Stimulated activated CD8-positive, alpha-beta memory T cell treated with anti-CD3 and anti-CD28 coated beads, Interleukin-15, amount 100 ng/mL, for 48 hours (primary cell): ENCODE measurements around the gene BMP6.
A peak's percentile ranks its signal among the peaks of the same experiment; 100 is the strongest.

Experiments
- DNase-seq, 2 donors: peaks; one replicate each; pipeline ENCODE4 v3.0.0-alpha.2; 2020; ENCODE audit warnings: low read depth in 2 of 2

Gene BMP6

GRCh38 chr6:7725849-7726415 is at the start of gene BMP6:
TSS of gene BMP6 (plus strand) at chr6:7726099. CDS start at chr6:7726956, 857 bp downstream.
- DNase-seq: peak; percentile 36 to 43

GRCh38 chr6:7677229-7677628 is 48.7 kb upstream of the BMP6 start:
- no peak for DNase-seq

DNA sequence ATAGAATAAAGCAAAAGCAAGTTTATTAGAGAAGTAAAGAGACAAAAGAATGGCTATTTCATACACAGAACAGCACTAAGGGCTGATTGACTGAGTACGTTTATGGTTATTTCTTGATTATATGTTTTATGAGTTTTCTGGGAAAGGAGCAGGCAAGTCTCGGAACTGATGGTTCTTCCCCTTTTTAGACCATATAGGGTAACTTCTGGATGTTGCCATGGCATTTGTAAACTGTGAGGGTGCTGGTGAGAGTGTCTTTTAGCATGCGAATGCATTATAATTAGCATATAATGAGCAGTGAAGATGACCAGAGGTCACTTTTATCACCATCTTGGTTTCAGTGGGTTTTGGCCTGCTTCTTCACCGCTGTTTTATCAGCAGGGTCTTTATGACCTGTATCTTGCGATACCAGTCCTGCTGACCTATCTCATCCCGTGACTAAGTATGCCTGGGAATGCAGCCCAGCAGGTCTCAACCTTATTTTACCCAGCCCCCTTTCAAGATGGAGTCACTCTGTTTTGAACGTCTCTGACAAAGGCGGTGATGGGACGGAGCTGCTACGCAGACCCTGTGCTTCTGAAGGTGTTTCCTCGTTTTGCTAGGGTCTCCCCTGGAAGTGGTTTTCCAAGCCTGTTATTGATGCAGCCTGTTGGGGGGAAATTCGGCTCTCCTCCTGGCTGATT is 45.4 kb upstream of the BMP6 start:
- DNase-seq: no peak

GRCh38 chr6:7681449-7681848 is 44.5 kb upstream of the BMP6 start:
- DNase-seq: no peak

- no peak for DNase-seq
Observed at GRCh38 chr6:7684076-7684475, 41.8 kb upstream of the BMP6 start.

DNA sequence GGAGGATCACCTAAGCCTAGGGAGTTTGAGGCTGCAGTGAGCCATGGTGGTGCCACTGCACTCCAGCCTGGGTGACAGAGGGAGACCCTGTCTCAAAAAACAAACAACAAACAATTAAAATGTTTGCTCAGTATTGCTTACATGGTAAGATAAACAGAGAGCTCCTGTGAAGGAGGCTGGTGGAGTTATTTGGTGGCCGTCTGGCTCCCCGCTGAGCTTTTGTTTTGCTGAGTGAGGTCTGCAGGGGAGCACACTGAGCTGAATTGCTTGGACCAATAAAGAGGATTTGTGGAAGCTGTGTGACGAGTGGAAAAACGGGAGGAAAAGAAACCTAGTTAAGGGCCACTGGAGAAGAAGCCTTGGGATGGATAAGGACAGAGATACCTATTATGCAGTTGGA is 41.1 kb upstream of the BMP6 start:
- DNase-seq: no peak

- no peak for DNase-seq
Observed at GRCh38 chr6:7685276-7685675, 40.6 kb upstream of the BMP6 start.

GRCh38 chr6:7687145-7688111 is 38.5 kb upstream of the BMP6 start:
- DNase-seq: no peak

DNA sequence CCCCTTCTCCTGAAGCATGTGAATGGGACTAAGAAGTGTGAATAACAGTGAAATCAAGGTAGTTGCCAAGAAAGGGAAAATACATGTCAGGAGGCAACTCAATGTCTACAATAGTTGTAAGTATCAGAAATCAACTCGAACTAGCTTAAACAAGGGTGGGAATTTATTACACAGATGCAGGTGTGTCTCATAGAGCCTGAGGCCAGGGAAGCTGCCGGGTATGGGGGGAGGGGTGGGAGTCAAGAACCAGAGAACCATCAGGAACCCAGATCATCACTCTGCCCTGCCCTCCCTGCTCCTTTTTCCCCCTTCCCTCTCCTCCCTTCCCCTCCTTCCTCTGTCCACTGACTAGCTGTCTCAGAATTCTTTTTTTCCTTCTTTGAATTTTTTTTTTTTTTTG is 34.9 kb upstream of the BMP6 start:
- no peak for DNase-seq

- peak in 1 of 2 donors; percentile 12 for DNase-seq
Observed at GRCh38 chr6:7691675-7692452, 34.0 kb upstream of the BMP6 start.

DNA sequence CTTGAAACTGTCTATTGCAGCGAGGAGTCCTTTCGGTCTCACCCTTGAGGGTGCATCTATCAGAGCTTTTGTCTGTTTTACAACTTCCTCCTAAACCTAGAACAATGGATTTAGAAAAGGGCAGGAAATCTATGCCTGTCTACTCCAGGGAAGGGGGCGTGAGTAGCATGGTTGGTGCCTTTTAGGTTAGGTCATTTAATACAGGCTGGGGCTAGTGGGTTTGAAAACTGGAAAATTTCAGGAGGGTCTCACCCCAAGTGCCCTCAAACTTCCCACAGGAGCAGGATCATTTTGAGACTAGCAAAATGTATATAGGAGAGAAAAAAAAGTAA is 33.5 kb upstream of the BMP6 start:
- no peak for DNase-seq

DNA sequence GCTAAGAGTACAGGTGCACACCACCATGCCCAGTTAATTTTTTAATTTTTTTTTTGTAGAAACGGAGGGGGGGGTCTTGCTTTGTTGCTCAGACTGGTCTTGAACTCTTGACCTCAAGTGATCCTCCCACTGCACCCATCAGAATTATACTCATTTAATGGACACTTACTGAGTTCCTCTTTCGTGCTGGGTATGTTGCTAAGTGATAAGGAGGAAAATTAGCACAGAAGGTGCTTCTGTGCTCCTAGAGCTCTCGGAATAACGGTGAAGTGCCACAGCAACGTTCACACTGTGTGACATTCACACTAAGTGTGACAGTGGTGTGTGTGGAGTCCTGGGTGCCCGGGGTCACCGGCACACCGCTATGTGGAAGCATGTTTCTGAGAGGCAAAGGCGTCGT is 32.1 kb upstream of the BMP6 start:
- no peak for DNase-seq

GRCh38 chr6:7696061-7696460 is 29.8 kb upstream of the BMP6 start:
- no peak for DNase-seq

GRCh38 chr6:7697432-7697819 is 28.5 kb upstream of the BMP6 start:
- no peak for DNase-seq

GRCh38 chr6:7697820-7698623 is 27.9 kb upstream of the BMP6 start:
- no peak for DNase-seq

- no peak for DNase-seq
Observed at GRCh38 chr6:7701212-7701834, 24.6 kb upstream of the BMP6 start.

DNA sequence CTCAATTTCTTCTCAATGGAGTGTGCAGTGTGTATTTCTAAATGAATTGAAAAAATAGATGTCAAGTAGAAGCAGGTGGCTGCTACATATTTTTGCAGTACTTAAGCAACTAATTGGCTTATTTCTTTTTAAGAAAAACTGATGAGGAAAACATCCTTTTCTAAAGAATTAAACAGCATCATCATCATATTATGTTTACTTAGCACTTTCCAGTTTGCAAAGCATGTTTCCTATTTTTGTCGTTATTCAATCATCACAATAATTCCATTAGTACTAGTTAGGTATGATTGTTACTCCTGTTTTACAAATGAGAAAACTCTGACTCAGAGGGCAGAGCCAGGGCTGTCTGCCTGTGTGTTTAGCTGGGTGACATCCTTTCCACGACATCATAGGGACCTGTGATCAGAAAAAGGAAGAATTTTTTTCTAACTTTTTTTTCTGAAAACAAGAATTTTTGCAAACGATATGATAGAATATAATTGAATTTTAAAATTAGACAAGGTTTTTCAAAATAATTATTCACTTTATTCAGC is 22.7 kb upstream of the BMP6 start:
- no peak for DNase-seq

DNA sequence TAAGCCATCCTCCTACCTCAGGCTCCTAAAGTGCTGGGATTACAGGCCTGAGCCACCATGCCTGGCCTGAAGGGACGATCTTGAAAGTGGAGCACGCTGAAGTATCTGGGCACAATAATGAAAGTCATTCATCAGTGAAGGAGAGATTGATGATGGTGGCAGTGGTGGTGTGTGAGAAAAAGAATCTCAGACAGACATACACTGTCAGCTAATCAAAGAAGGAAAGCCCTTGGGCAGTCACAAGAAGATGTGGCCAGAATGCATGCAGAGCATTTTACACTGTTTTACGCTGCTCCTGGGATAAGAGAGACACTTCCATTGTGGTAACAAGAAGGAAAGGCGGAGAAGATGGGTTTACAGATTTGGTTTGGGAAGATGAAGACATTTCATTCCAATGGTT is 20.4 kb upstream of the BMP6 start:
- no peak for DNase-seq

DNA sequence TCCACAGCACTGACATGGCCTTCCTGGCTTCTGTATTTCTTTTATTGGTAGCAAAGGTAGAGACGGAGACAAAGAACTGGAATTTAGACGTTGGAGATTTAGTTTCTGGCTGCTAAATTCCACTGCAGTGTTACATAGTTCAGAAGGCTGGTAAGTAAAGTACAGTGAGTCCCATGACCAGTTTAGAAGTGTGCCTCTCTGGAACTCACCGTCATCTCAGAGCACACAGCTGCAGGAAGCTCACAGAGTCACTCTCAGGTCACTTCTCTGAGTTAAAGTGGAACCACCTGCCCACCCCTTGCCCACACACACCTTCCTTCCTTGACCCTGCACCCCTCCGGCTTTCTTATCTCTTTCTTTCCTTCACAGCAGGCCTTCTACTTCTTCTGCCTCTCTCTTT is 19.6 kb upstream of the BMP6 start:
- DNase-seq: no peak

GRCh38 chr6:7707787-7708186 is 18.1 kb upstream of the BMP6 start:
- DNase-seq: no peak
